ENCODE measurements around the gene ZMYND12. TPM values are rescaled to one million over a fixed set of nuclear protein-coding genes. Genes with fewer than 3 reads are reported as not detected.

ZMYND12 gene
- total RNA-seq, 5 donors from 2014 or later (not counting 1 experiment from before 2014, with no cell fraction given): 0.26 to 1.3 (median 0.68) TPM; not detected in 1

GRCh38 chr1:42386051-42386450 lies 69.8 kb downstream of the ZMYND12 start:
- no CpG with 5 or more reads among the region's 6 CpGs for WGBS (ENCODE audit: insufficient coverage)
- Mint-ChIP-seq H3K27me3 (peaks cover 29 to 33% of the 10 kb centered on the region in 2 donors), H3K9me3 (no peaks in the 10 kb centered on the region), H3K4me3 (no peak overlapping the region), H3K4me1 (peaks cover 0 to 6% (median 3%) of the 10 kb centered on the region in 3 donors), H3K36me3 (no peaks in the 10 kb centered on the region), H3K27ac (no peak overlapping the region)
- Histone ChIP-seq H3K9me3 (no peaks in the 10 kb centered on the region), H3K36me3 (ENCODE audit: control insufficient read depth in 2 of 2, extremely low read depth in 1 of 2, insufficient read depth in 1 of 2, low read length in 1 of 2) (no peaks in the 10 kb centered on the region), H3K4me1 (ENCODE audit: control insufficient read depth in 1 of 2, extremely low read depth in 1 of 2, insufficient read depth in 2 of 2, low read length in 2 of 2) (peaks cover 1% of the 10 kb centered on the region in 2 experiments), H3K27me3 (replicated peaks in 1 of 2; ENCODE audit: control insufficient read depth in 2 of 2, extremely low read depth in 1 of 2, insufficient read depth in 2 of 2, low read length in 1 of 2) (peaks cover 9 to 25% of the 10 kb centered on the region in 2 experiments), H3K4me3 (ENCODE audit: control insufficient read depth in 1 of 2, extremely low read depth in 1 of 2, low read length in 1 of 2) (no peak overlapping the region), H3K27ac (ENCODE audit: low read length) (no peak overlapping the region)
- no peak for DNase-seq
- ChIA-PET CTCF (no interaction called here), POLR2A (interaction anchor here in 1 of 2 donors (0.6 kb wide), 1 partner anchor 314 kb away, joined by 4 read pairs; no protein-coding TSS in a partner anchor)
- ATAC-seq (replicated peaks in 1 of 4): no peak

- POLR2A ChIA-PET: no interaction called here
- no peak overlapping the region for H3K4me3 ChIP-seq (ENCODE audit: control insufficient read depth in 1 of 2, extremely low read depth in 1 of 2, low read length in 1 of 2)
- no CpG with 5 or more reads among the region's 1 CpG for WGBS (ENCODE audit: insufficient coverage)
- no peaks in the 10 kb centered on the region for H3K9me3 ChIP-seq
- no peak for DNase-seq
- CTCF ChIA-PET: interaction anchor here in 1 of 2 donors (0.6 kb wide), 1 partner anchor 875 kb away, joined by 8 read pairs; no protein-coding TSS in a partner anchor
- peaks cover 2 to 3% of the 10 kb centered on the region in 2 experiments for H3K4me1 ChIP-seq (ENCODE audit: control insufficient read depth in 1 of 2, extremely low read depth in 1 of 2, insufficient read depth in 2 of 2, low read length in 2 of 2)
- peaks cover 6 to 26% of the 10 kb centered on the region in 2 experiments for H3K27me3 ChIP-seq (replicated peaks in 1 of 2; ENCODE audit: control insufficient read depth in 2 of 2, extremely low read depth in 1 of 2, insufficient read depth in 2 of 2, low read length in 1 of 2)
- Mint-ChIP-seq H3K9me3 (no peaks in the 10 kb centered on the region), H3K4me3 (no peak overlapping the region), H3K27me3 (peaks cover 29 to 34% of the 10 kb centered on the region in 2 donors), H3K27ac (no peak overlapping the region), H3K36me3 (no peaks in the 10 kb centered on the region), H3K4me1 (peaks cover 0 to 6% (median 3%) of the 10 kb centered on the region in 3 donors)
- H3K27ac ChIP-seq (ENCODE audit: low read length): no peak overlapping the region
- H3K36me3 ChIP-seq (ENCODE audit: control insufficient read depth in 2 of 2, extremely low read depth in 1 of 2, insufficient read depth in 1 of 2, low read length in 1 of 2): no peaks in the 10 kb centered on the region
- ATAC-seq (replicated peaks in 1 of 4): no peak
Measured at GRCh38 chr1:42385283-42385682, 70.5 kb downstream of the ZMYND12 start.

- Histone ChIP-seq H3K9me3 (no peaks in the 10 kb centered on the region), H3K4me1 (ENCODE audit: control insufficient read depth in 1 of 2, extremely low read depth in 1 of 2, insufficient read depth in 2 of 2, low read length in 2 of 2) (peaks cover 2 to 7% of the 10 kb centered on the region in 2 experiments), H3K4me3 (ENCODE audit: control insufficient read depth in 1 of 2, extremely low read depth in 1 of 2, low read length in 1 of 2) (peak overlapping the region; percentile 23 to 60), H3K27ac (ENCODE audit: low read length) (no peak overlapping the region), H3K27me3 (replicated peaks in 1 of 2; ENCODE audit: control insufficient read depth in 2 of 2, extremely low read depth in 1 of 2, insufficient read depth in 2 of 2, low read length in 1 of 2) (peaks cover 9 to 22% of the 10 kb centered on the region in 2 experiments), H3K36me3 (ENCODE audit: control insufficient read depth in 2 of 2, extremely low read depth in 1 of 2, insufficient read depth in 1 of 2, low read length in 1 of 2) (no peaks in the 10 kb centered on the region)
- Mint-ChIP-seq H3K27ac (no peak overlapping the region), H3K4me1 (peaks cover 0 to 13% (median 9%) of the 10 kb centered on the region in 3 donors), H3K4me3 (peak overlapping the region; percentile 44 to 68 (median 67)), H3K27me3 (peaks cover 42 to 49% of the 10 kb centered on the region in 2 donors), H3K9me3 (no peaks in the 10 kb centered on the region), H3K36me3 (no peaks in the 10 kb centered on the region)
- ChIA-PET POLR2A (no interaction called here), CTCF (no interaction called here)
- ATAC-seq (replicated peaks in 1 of 4): no peak
- WGBS (ENCODE audit: insufficient coverage): 0% methylated on average over 4 of the region's 8 CpGs
- DNase-seq: no peak
Measured at GRCh38 chr1:42381280-42381673, 74.5 kb downstream of the ZMYND12 start.

- Histone ChIP-seq H3K4me3 (ENCODE audit: control insufficient read depth in 1 of 2, extremely low read depth in 1 of 2, low read length in 1 of 2) (peak within 1 kb of the TSS; percentile 23 to 60), H3K4me1 (ENCODE audit: control insufficient read depth in 1 of 2, extremely low read depth in 1 of 2, insufficient read depth in 2 of 2, low read length in 2 of 2) (peaks cover 2 to 7% of the 10 kb centered on the region in 2 experiments), H3K36me3 (ENCODE audit: control insufficient read depth in 2 of 2, extremely low read depth in 1 of 2, insufficient read depth in 1 of 2, low read length in 1 of 2) (no peaks in the 10 kb centered on the region), H3K9me3 (no peaks in the 10 kb centered on the region), H3K27ac (ENCODE audit: low read length) (no peak within 1 kb of the TSS), H3K27me3 (replicated peaks in 1 of 2; ENCODE audit: control insufficient read depth in 2 of 2, extremely low read depth in 1 of 2, insufficient read depth in 2 of 2, low read length in 1 of 2) (peaks cover 9 to 19% of the 10 kb centered on the region in 2 experiments)
- H3K27me3 Mint-ChIP-seq: peaks cover 42 to 49% of the 10 kb centered on the region in 2 donors
- no peaks in the 10 kb centered on the region for H3K36me3 Mint-ChIP-seq
- DNase-seq (peak in 24 of 35 experiments; percentile 1 to 49 (median 11)), ATAC-seq (replicated peaks in 1 of 4) (peak; percentile 76 to 92 (median 84))
- no peaks in the 10 kb centered on the region for H3K9me3 Mint-ChIP-seq
- POLR2A ChIA-PET: no interaction called here
- CTCF ChIA-PET: no interaction called here
- WGBS (ENCODE audit: insufficient coverage): under 1% methylated on average over 101 of the region's 101 CpGs
- peaks cover 0 to 13% (median 9%) of the 10 kb centered on the region in 3 donors for H3K4me1 Mint-ChIP-seq
- peak within 1 kb of the TSS; percentile 74 to 78 (median 77) for H3K4me3 Mint-ChIP-seq
- H3K27ac Mint-ChIP-seq: no peak within 1 kb of the TSS
Measured at GRCh38 chr1:42380586-42381279, 75.1 kb downstream of the ZMYND12 start, which contains the start of gene RIMKLA. RIMKLA (plus strand) TSS chr1:42380792; CDS start chr1:42380935, 143 bp downstream.

Other genes starting within 250 kb of the ZMYND12 start
- gene FOXJ3, start 120.8 kb downstream of the ZMYND12 start, total RNA-seq: 10 to 100 TPM; 71.4 to 87.7 (median 77.8) TPM
- under 1 TPM in 4 of 5 donors, not detected in 1; 0.06 to 0.35 (median 0.15) TPM for gene RIMKLA, start 75.2 kb downstream of the ZMYND12 start, total RNA-seq
- 10 to 100 TPM; 47.4 to 63.4 (median 61.8) TPM for gene PPCS, start 521 bp upstream of the ZMYND12 start, total RNA-seq
- gene CCDC30, start 7.3 kb upstream of the ZMYND12 start, total RNA-seq: 1 to 10 TPM; 3.3 to 6.3 (median 4.3) TPM
- gene PPIH, start 202.4 kb upstream of the ZMYND12 start, total RNA-seq: 10 to 100 TPM; 37.4 to 43.1 (median 41.3) TPM
- 100 to 1,000 TPM; 274 to 340 (median 307) TPM for gene YBX1, start 226.4 kb upstream of the ZMYND12 start, total RNA-seq